Liver (tissue), 9 donors: ENCODE data around the gene MFN1. TPM values are rescaled to one million over a fixed set of nuclear protein-coding genes. Genes with fewer than 3 reads are reported as not detected.

Experiments
- DNase-seq: peaks from one replicate; pipeline ENCODE4 v3.0.0-alpha.2; 2017; ENCODE audit warnings: low spot score
- H3K27ac ChIP-seq, 2 donors: one replicate each; pipeline ENCODE4 v1.7.0; 2013; ENCODE audit warnings: inconsistent platforms in 2 of 2, low read length in 2 of 2, control low read depth in 1 of 2, low read depth in 1 of 2, mild to moderate bottlenecking in 1 of 2
- H3K27me3 ChIP-seq, 4 donors: one replicate each; pipeline versions ENCODE4 v1.6.1 to v1.7.0; 2013; ENCODE audit warnings: low read length in 3 of 4, inconsistent platforms in 1 of 4, mild to moderate bottlenecking in 1 of 4, moderate library complexity in 1 of 4; ENCODE audit not compliant: control insufficient read depth in 4 of 4, insufficient read depth in 4 of 4
- H3K36me3 ChIP-seq, 4 donors: one replicate each; pipeline versions ENCODE4 v1.6.1 to v1.7.0; 2013; ENCODE audit warnings: low read length in 3 of 4, mild to moderate bottlenecking in 3 of 4, low read depth in 1 of 4, moderate library complexity in 1 of 4; ENCODE audit not compliant: control insufficient read depth in 4 of 4, insufficient read depth in 3 of 4
- H3K4me1 ChIP-seq, 4 donors: one replicate each; pipeline versions ENCODE4 v1.6.1 to v1.7.0; 2013; ENCODE audit warnings: low read length in 3 of 4, mild to moderate bottlenecking in 3 of 4, moderate library complexity in 1 of 4; ENCODE audit not compliant: control insufficient read depth in 4 of 4, insufficient read depth in 4 of 4
- H3K4me3 ChIP-seq, 3 donors: one replicate each; pipeline versions ENCODE4 v1.6.1 to v1.7.0; 2013; ENCODE audit warnings: low read length in 3 of 3, control low read depth in 1 of 3, low read depth in 1 of 3, mild to moderate bottlenecking in 1 of 3
- H3K9ac ChIP-seq, 2 donors: one replicate each; pipeline ENCODE4 v1.7.0; 2013; ENCODE audit warnings: low read length in 2 of 2, mild to moderate bottlenecking in 2 of 2, moderate library complexity in 2 of 2, control low read depth in 1 of 2, low read depth in 1 of 2
- H3K9me3 ChIP-seq, 4 donors: one replicate each; pipeline versions ENCODE4 v1.6.1 to v1.7.0; 2013; ENCODE audit warnings: low read length in 3 of 4; ENCODE audit not compliant: control insufficient read depth in 4 of 4
- EGR1 ChIP-seq, 2 donors: IDR thresholded peaks; 2 replicates each; pipeline ENCODE4 v1.6.1; 2016 to 2018; ENCODE audit warnings: antibody characterized with exemption in 2 of 2, low read depth in 2 of 2
- FOXA1 ChIP-seq: IDR thresholded peaks from 2 replicates; pipeline ENCODE4 v1.6.1; 2016; ENCODE audit warnings: antibody characterized with exemption
- FOXA2 ChIP-seq: IDR thresholded peaks from 2 replicates; pipeline ENCODE4 v1.6.1; 2016; ENCODE audit warnings: antibody characterized with exemption
- GABPA ChIP-seq, 2 donors: IDR thresholded peaks in 1 of 2; conservative IDR thresholded peaks in 1 of 2; 2 replicates each; pipeline ENCODE4 v1.6.1; 2016; ENCODE audit warnings: antibody characterized with exemption in 2 of 2, mild to moderate bottlenecking in 1 of 2, moderate library complexity in 1 of 2
- HNF4A ChIP-seq, 2 donors: conservative IDR thresholded peaks; 2 replicates each; pipeline ENCODE4 v1.6.1; 2016; ENCODE audit warnings: antibody characterized with exemption in 2 of 2, mild to moderate bottlenecking in 2 of 2
- HNF4G ChIP-seq: IDR thresholded peaks from 2 replicates; pipeline ENCODE4 v1.6.1; 2016; ENCODE audit warnings: antibody characterized with exemption
- JUND ChIP-seq, 2 donors: IDR thresholded peaks; 2 replicates each; pipeline ENCODE4 v1.6.1; 2016; ENCODE audit warnings: antibody characterized with exemption in 2 of 2
- NR2F2 ChIP-seq: IDR thresholded peaks from 2 replicates; pipeline ENCODE4 v1.6.1; 2016; ENCODE audit warnings: antibody characterized with exemption
- RAD21 ChIP-seq, 2 donors: IDR thresholded peaks; 2 replicates each; pipeline ENCODE4 v1.6.1; 2016; ENCODE audit warnings: antibody characterized with exemption in 2 of 2, mild to moderate bottlenecking in 2 of 2
- REST ChIP-seq: IDR thresholded peaks from 2 replicates; pipeline ENCODE4 v1.6.1; 2016; ENCODE audit warnings: antibody characterized with exemption, mild to moderate bottlenecking
- SP1 ChIP-seq: IDR thresholded peaks from 2 replicates; pipeline ENCODE4 v1.6.1; 2018; ENCODE audit warnings: antibody characterized with exemption, mild to moderate bottlenecking
- TAF1 ChIP-seq: conservative IDR thresholded peaks from 2 replicates; pipeline ENCODE4 v1.6.1; 2016; ENCODE audit warnings: antibody characterized with exemption, mild to moderate bottlenecking
- YY1 ChIP-seq: IDR thresholded peaks from 2 replicates; pipeline ENCODE4 v1.6.1; 2016; ENCODE audit warnings: antibody characterized with exemption, mild to moderate bottlenecking
- WGBS: extraction: QIAGEN DNeasy Blood & Tissue Kit; methylation state at CpG from one replicate; pipeline ENCODE4 v1.1.7; 2013; 5-methylcytosine and 5-hydroxymethylcytosine counted together
- polyA plus RNA-seq, 2 donors: library from polyadenylated mRNA; stranded (reverse) in 1 of 2; unstranded in 1 of 2; fragments of 200-250 nt in 1 of 2; fragments of >200 nt in 1 of 2; fragmentation: Nextera tagmentation in 1 of 2; extraction: Ambion mirVana in 1 of 2; gene quantifications; one replicate each; pipeline versions ENCODE4 v1.2.1 to v1.2.3, GENCODE V29; 2013 to 2015
- total RNA-seq, 2 donors: library from RNA; depleted of rRNA; stranded (reverse); fragments of >200 nt; gene quantifications; one replicate each; pipeline ENCODE4 v1.2.3, GENCODE V29; 2014
- TF ChIP-seq, protein P1 (sequence below): IDR thresholded peaks from 2 replicates; pipeline ENCODE4 v1.6.1; 2016; ENCODE audit warnings: antibody characterized with exemption
- TF ChIP-seq, protein P2 (sequence below): fragments of 150-350 bp; IDR thresholded peaks from 2 replicates; pipeline ENCODE4 v1.5.1; 2017; ENCODE audit warnings: improper control_type of control experiment, low read depth, low read length; ENCODE audit not compliant: missing input control
- TF ChIP-seq, protein P3 (sequence below): IDR thresholded peaks from 2 replicates; pipeline ENCODE4 v1.6.1; 2016; ENCODE audit warnings: antibody characterized with exemption
- donor health status: healthy.
- donor health status: healthy.
- donor health status: healthy.
- donor health status: healthy.
- donor health status: healthy.

Gene MFN1
- total and polyA plus RNA-seq, 4 donors, result 6.4 to 31.9 (median 12.7) TPM

- peak overlapping the region; percentile 78 to 96 for H3K9ac ChIP-seq
- no peak for TF ChIP-seq FOXA2
- TF ChIP-seq NR2F2, result no peak
- TF ChIP-seq YY1, result no peak
- TF ChIP-seq TAF1, result no peak
- no peak for TF ChIP-seq REST
- no peak for TF ChIP-seq FOXA1
- no peak for TF ChIP-seq GABPA (IDR thresholded peaks at IDR 0.05 in 1 of 2, conservative IDR thresholded peaks at IDR 0.05 in 1 of 2)
- TF ChIP-seq, protein P1, sequence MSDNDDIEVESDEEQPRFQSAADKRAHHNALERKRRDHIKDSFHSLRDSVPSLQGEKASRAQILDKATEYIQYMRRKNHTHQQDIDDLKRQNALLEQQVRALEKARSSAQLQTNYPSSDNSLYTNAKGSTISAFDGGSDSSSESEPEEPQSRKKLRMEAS, result no peak
- TF ChIP-seq, protein P2, sequence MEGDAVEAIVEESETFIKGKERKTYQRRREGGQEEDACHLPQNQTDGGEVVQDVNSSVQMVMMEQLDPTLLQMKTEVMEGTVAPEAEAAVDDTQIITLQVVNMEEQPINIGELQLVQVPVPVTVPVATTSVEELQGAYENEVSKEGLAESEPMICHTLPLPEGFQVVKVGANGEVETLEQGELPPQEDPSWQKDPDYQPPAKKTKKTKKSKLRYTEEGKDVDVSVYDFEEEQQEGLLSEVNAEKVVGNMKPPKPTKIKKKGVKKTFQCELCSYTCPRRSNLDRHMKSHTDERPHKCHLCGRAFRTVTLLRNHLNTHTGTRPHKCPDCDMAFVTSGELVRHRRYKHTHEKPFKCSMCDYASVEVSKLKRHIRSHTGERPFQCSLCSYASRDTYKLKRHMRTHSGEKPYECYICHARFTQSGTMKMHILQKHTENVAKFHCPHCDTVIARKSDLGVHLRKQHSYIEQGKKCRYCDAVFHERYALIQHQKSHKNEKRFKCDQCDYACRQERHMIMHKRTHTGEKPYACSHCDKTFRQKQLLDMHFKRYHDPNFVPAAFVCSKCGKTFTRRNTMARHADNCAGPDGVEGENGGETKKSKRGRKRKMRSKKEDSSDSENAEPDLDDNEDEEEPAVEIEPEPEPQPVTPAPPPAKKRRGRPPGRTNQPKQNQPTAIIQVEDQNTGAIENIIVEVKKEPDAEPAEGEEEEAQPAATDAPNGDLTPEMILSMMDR, result no peak
- TF ChIP-seq, protein P3, sequence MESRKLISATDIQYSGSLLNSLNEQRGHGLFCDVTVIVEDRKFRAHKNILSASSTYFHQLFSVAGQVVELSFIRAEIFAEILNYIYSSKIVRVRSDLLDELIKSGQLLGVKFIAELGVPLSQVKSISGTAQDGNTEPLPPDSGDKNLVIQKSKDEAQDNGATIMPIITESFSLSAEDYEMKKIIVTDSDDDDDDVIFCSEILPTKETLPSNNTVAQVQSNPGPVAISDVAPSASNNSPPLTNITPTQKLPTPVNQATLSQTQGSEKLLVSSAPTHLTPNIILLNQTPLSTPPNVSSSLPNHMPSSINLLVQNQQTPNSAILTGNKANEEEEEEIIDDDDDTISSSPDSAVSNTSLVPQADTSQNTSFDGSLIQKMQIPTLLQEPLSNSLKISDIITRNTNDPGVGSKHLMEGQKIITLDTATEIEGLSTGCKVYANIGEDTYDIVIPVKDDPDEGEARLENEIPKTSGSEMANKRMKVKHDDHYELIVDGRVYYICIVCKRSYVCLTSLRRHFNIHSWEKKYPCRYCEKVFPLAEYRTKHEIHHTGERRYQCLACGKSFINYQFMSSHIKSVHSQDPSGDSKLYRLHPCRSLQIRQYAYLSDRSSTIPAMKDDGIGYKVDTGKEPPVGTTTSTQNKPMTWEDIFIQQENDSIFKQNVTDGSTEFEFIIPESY, result no peak
- no peak for TF ChIP-seq HNF4A (conservative IDR thresholded peaks at IDR 0.05)
- TF ChIP-seq SP1, result no peak
- TF ChIP-seq EGR1 (IDR thresholded peaks at IDR 0.05; ENCODE audit: low read depth in 2 of 2), result no peak
- TF ChIP-seq RAD21 (IDR thresholded peaks at IDR 0.05), result no peak
- DNase-seq, result no peak
- peak overlapping the region; percentile 5 to 93 (median 66) for H3K4me3 ChIP-seq
- H3K27me3 ChIP-seq, result no peaks in the 10 kb centered on the region
- H3K4me1 ChIP-seq, result peaks cover 2 to 26% (median 13%) of the 10 kb centered on the region in 4 donors
- H3K27ac ChIP-seq, result peak overlapping the region in 1 of 2 donors; percentile 91
- H3K9me3 ChIP-seq, result no peaks in the 10 kb centered on the region
- peaks cover 4 to 13% (median 8%) of the 10 kb centered on the region in 4 donors for H3K36me3 ChIP-seq
- 19% methylated on average over 8 of the region's 8 CpGs for WGBS
Observed at GRCh38 chr3:179324270-179324754, 23.2 kb upstream of the MFN1 start.

GRCh38 chr3:179330438-179330837, 17.1 kb upstream of the MFN1 start:
- H3K9ac ChIP-seq, result no peak overlapping the region
- H3K4me1 ChIP-seq, result no peaks in the 10 kb centered on the region
- no peak for TF ChIP-seq FOXA2
- no peak for TF ChIP-seq NR2F2
- TF ChIP-seq REST, result no peak
- TF ChIP-seq HNF4G, result no peak
- TF ChIP-seq, protein P3, result no peak
- TF ChIP-seq JUND (IDR thresholded peaks at IDR 0.05), result no peak
- TF ChIP-seq YY1, result no peak
- no peak for TF ChIP-seq RAD21 (IDR thresholded peaks at IDR 0.05)
- peaks cover 14 to 61% (median 42%) of the 10 kb centered on the region in 4 donors for H3K36me3 ChIP-seq
- no peaks in the 10 kb centered on the region for H3K9me3 ChIP-seq
- no peak overlapping the region for H3K4me3 ChIP-seq
- no peak for DNase-seq
- H3K27me3 ChIP-seq, result no peaks in the 10 kb centered on the region
- 93% methylated on average over 1 of the region's 1 CpG for WGBS
- no peak overlapping the region for H3K27ac ChIP-seq
